ENCODE measurements around the gene MDP1. TPM values are rescaled to one million over a fixed set of nuclear protein-coding genes. Genes with fewer than 3 reads are reported as not detected.

Gene MDP1
- total and polyA plus RNA-seq, 2 donors from 2014 or later, result 22.8 to 55.4 TPM

DNA sequence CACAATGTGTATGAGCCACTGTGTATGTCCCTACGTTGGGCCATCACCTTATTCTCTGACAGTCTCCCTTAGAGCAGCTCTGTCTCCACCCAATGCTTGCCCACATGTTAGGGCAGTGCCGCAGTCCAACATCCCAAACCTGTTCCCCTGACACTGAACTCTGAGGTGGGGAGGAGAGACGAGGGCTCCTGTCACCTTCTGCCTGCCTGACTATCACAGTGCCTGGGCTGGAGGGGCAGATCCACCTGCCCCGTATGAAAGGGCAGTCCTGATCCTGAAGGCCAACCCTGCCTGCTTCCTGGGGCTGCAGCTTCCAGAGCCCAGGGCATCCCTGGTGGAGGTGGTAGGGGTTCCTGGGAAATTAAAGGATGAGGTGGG lies 44.9 kb upstream of the MDP1 start:
- FAIRE-seq (no peak), DNase-seq (no peak)
- Histone ChIP-seq H3K9ac (ENCODE audit: low read length in 3 of 3) (no peak overlapping the region), H3K9me3 (ENCODE audit: control insufficient read depth in 2 of 3, insufficient read depth in 1 of 3, low read length in 3 of 3) (no peaks in the 10 kb centered on the region), H3K4me3 (ENCODE audit: low read length in 3 of 3) (no peak overlapping the region), H3K27me3 (ENCODE audit: control insufficient read depth, insufficient read depth, low read length) (no peaks in the 10 kb centered on the region), H3K36me3 (ENCODE audit: control insufficient read depth in 2 of 3, insufficient read depth in 3 of 3, low read length in 3 of 3) (no peaks in the 10 kb centered on the region), H3K4me1 (ENCODE audit: control insufficient read depth in 2 of 3, insufficient read depth in 2 of 3, low read depth in 1 of 3, low read length in 3 of 3) (peaks cover 0 to 3% (median 0%) of the 10 kb centered on the region in 3 donors), H3K27ac (ENCODE audit: low read depth in 2 of 2, low read length in 2 of 2) (no peak overlapping the region)
- intact Hi-C loops (cut with DNase I), result no loop called here
- TF ChIP-seq, protein P1, sequence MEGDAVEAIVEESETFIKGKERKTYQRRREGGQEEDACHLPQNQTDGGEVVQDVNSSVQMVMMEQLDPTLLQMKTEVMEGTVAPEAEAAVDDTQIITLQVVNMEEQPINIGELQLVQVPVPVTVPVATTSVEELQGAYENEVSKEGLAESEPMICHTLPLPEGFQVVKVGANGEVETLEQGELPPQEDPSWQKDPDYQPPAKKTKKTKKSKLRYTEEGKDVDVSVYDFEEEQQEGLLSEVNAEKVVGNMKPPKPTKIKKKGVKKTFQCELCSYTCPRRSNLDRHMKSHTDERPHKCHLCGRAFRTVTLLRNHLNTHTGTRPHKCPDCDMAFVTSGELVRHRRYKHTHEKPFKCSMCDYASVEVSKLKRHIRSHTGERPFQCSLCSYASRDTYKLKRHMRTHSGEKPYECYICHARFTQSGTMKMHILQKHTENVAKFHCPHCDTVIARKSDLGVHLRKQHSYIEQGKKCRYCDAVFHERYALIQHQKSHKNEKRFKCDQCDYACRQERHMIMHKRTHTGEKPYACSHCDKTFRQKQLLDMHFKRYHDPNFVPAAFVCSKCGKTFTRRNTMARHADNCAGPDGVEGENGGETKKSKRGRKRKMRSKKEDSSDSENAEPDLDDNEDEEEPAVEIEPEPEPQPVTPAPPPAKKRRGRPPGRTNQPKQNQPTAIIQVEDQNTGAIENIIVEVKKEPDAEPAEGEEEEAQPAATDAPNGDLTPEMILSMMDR (IDR thresholded peaks at IDR 0.05; ENCODE audit: borderline replicate concordance, extremely low read depth, insufficient read depth), result no peak

DNA sequence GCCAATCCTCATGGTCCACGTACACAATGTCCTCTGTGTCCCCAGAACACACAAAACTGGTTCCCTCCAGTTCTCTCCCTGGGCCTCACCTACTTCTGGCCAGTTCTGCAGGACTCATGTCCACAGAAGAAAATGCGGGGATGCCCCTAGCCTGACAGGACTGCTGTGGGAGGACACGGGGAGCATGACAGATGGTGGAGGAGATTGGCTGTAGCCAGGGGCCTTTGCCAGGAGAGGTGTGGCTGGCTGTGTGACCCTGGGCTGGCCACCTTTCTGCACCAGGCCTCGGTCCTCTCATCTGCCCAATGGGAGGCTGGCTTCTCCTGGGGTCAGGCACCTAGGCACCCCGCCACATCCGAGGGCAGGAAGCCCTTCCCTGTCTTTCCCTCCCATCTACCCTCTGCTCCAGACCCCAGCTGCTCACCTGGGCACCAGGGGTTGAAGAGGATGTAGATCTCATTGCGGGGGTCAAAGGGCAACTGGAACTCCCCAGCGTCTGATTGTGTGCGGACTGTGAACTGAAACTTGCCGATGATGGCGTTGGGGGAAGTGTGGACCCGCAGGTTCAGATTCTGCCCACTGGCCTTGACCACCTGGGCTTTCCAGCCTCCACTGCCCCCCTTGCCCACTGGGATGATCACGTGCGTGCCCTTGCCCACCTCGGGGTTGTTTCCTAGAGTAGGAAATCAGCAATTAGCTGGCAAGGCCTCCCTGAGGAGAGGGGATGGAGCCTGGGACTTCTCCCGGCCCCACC lies 44.3 kb upstream of the MDP1 start:
- TF ChIP-seq, protein P1 (IDR thresholded peaks at IDR 0.05; ENCODE audit: borderline replicate concordance, extremely low read depth, insufficient read depth), result no peak
- Histone ChIP-seq H3K27ac (ENCODE audit: low read depth in 2 of 2, low read length in 2 of 2) (peak overlapping the region in 1 of 2 donors; percentile 18), H3K36me3 (ENCODE audit: control insufficient read depth in 2 of 3, insufficient read depth in 3 of 3, low read length in 3 of 3) (peaks cover 0 to 1% (median 0%) of the 10 kb centered on the region in 3 donors), H3K27me3 (ENCODE audit: control insufficient read depth, insufficient read depth, low read length) (no peaks in the 10 kb centered on the region), H3K9me3 (ENCODE audit: control insufficient read depth in 2 of 3, insufficient read depth in 1 of 3, low read length in 3 of 3) (no peaks in the 10 kb centered on the region), H3K4me1 (ENCODE audit: control insufficient read depth in 2 of 3, insufficient read depth in 2 of 3, low read depth in 1 of 3, low read length in 3 of 3) (peaks cover 0 to 3% (median 0%) of the 10 kb centered on the region in 3 donors), H3K4me3 (ENCODE audit: low read length in 3 of 3) (no peak overlapping the region), H3K9ac (ENCODE audit: low read length in 3 of 3) (no peak overlapping the region)
- FAIRE-seq, result no peak
- DNase-seq, result peak in 1 of 5 donors; percentile 74
- intact Hi-C loops (cut with DNase I), result no loop called here

DNA sequence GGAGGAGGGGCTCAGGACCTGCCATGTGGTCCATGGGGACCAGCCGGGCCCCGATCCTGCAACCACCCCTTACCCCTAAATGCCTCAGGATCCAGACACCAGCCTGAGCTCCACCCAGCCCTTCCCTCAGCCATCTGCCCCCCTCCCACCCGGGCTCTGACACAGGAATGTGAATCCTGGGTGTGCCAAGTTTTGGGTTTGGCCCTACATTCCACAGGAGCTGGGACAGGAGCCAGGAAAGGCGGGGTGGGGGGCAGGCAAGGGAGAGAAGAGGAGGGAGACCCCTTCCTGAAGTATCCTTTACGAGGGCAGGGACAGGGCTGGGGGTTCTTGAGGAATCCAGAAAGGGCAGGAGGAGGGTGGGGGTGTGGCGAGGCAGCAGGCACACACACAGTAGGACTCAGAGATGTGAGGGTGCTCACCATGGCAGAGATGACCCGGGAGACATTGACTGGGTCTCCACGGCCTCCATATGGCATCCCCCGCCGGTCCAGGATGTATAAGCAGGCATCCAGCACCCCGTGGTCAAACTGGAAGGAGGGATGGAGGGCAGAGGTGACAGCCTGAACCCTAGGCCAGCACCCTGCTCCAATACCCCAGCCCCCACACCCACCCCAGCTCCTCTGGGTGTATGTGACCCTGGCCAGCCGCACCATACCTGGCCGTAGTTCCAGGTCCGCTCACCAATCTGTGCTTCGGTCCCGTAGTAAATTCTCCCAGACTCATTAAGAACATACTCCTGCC lies 43.6 kb upstream of the MDP1 start:
- no peak for FAIRE-seq

More for the DNA sequence above, 43.6 kb upstream of the MDP1 start:
- H3K9ac ChIP-seq (ENCODE audit: low read length in 3 of 3), result no peak overlapping the region
- H3K36me3 ChIP-seq (ENCODE audit: control insufficient read depth in 2 of 3, insufficient read depth in 3 of 3, low read length in 3 of 3), result peaks cover 0 to 7% (median 2%) of the 10 kb centered on the region in 3 donors
- no peak overlapping the region for H3K4me3 ChIP-seq (ENCODE audit: low read length in 3 of 3)
- no peaks in the 10 kb centered on the region for H3K9me3 ChIP-seq (ENCODE audit: control insufficient read depth in 2 of 3, insufficient read depth in 1 of 3, low read length in 3 of 3)
- TF ChIP-seq, protein P1 (IDR thresholded peaks at IDR 0.05; ENCODE audit: borderline replicate concordance, extremely low read depth, insufficient read depth), result no peak
- peak in 2 of 5 donors; percentile 40 to 88 for DNase-seq
- no peaks in the 10 kb centered on the region for H3K27me3 ChIP-seq (ENCODE audit: control insufficient read depth, insufficient read depth, low read length)
- H3K27ac ChIP-seq (ENCODE audit: low read depth in 2 of 2, low read length in 2 of 2), result peak overlapping the region in 1 of 2 donors; percentile 18
- intact Hi-C loops (cut with DNase I), result loop anchor here (10.0 kb wide), 1 partner anchor 45 kb away; the partner anchor contains the start of gene CIDEB
- H3K4me1 ChIP-seq (ENCODE audit: control insufficient read depth in 2 of 3, insufficient read depth in 2 of 3, low read depth in 1 of 3, low read length in 3 of 3), result peaks cover 0 to 3% (median 0%) of the 10 kb centered on the region in 3 donors
